Measurements from ENCODE around the gene ARNT2. TPM values are rescaled to one million over a fixed set of nuclear protein-coding genes. Genes with fewer than 3 reads are reported as not detected.

ARNT2 gene
- total RNA-seq, 5 donors from 2014 or later (not counting 1 experiment from before 2014, with no cell fraction given): 0.18 TPM; not detected in 4

- Mint-ChIP-seq H3K27ac (no peak overlapping the region), H3K4me1 (no peaks in the 10 kb centered on the region), H3K4me3 (no peak overlapping the region), H3K9me3 (no peaks in the 10 kb centered on the region), H3K27me3 (peaks cover 2 to 4% of the 10 kb centered on the region in 2 donors), H3K36me3 (no peaks in the 10 kb centered on the region)
- POLR2A ChIA-PET: no interaction called here
- WGBS (ENCODE audit: insufficient coverage): 100% methylated on average over 1 of the region's 3 CpGs
- Histone ChIP-seq H3K9me3 (no peaks in the 10 kb centered on the region), H3K27ac (ENCODE audit: low read length) (no peak overlapping the region), H3K4me3 (ENCODE audit: control insufficient read depth in 1 of 2, extremely low read depth in 1 of 2, low read length in 1 of 2) (no peak overlapping the region), H3K4me1 (ENCODE audit: control insufficient read depth in 1 of 2, extremely low read depth in 1 of 2, insufficient read depth in 2 of 2, low read length in 2 of 2) (no peaks in the 10 kb centered on the region), H3K36me3 (ENCODE audit: control insufficient read depth in 2 of 2, extremely low read depth in 1 of 2, insufficient read depth in 1 of 2, low read length in 1 of 2) (no peaks in the 10 kb centered on the region), H3K27me3 (replicated peaks in 1 of 2; ENCODE audit: control insufficient read depth in 2 of 2, extremely low read depth in 1 of 2, insufficient read depth in 2 of 2, low read length in 1 of 2) (peaks cover 0 to 11% of the 10 kb centered on the region in 2 experiments)
- ATAC-seq (replicated peaks in 1 of 4): no peak
- DNase-seq: no peak
- CTCF ChIA-PET: no interaction called here
Measured at GRCh38 chr15:80629355-80629754, 225.2 kb downstream of the ARNT2 start.

GRCh38 chr15:80630981-80631380, 226.8 kb downstream of the ARNT2 start:
- ATAC-seq (replicated peaks in 1 of 4) (no peak), DNase-seq (no peak)
- POLR2A ChIA-PET: no interaction called here
- Mint-ChIP-seq H3K27ac (no peak overlapping the region), H3K4me1 (no peaks in the 10 kb centered on the region), H3K9me3 (no peaks in the 10 kb centered on the region), H3K27me3 (peaks cover 5 to 7% of the 10 kb centered on the region in 2 donors), H3K4me3 (no peak overlapping the region), H3K36me3 (no peaks in the 10 kb centered on the region)
- CTCF ChIA-PET: interaction anchor here in 1 of 2 donors (0.6 kb wide), 1 partner anchor 121 kb away, joined by 3 read pairs; no protein-coding TSS in a partner anchor
- no peaks in the 10 kb centered on the region for H3K4me1 ChIP-seq (ENCODE audit: control insufficient read depth in 1 of 2, extremely low read depth in 1 of 2, insufficient read depth in 2 of 2, low read length in 2 of 2)
- H3K9me3 ChIP-seq: no peaks in the 10 kb centered on the region
- no CpG with 5 or more reads among the region's 7 CpGs for WGBS (ENCODE audit: insufficient coverage)
- H3K4me3 ChIP-seq (ENCODE audit: control insufficient read depth in 1 of 2, extremely low read depth in 1 of 2, low read length in 1 of 2): no peak overlapping the region
- H3K27ac ChIP-seq (ENCODE audit: low read length): no peak overlapping the region
- no peaks in the 10 kb centered on the region for H3K36me3 ChIP-seq (ENCODE audit: control insufficient read depth in 2 of 2, extremely low read depth in 1 of 2, insufficient read depth in 1 of 2, low read length in 1 of 2)
- peaks cover 0 to 11% of the 10 kb centered on the region in 2 experiments for H3K27me3 ChIP-seq (replicated peaks in 1 of 2; ENCODE audit: control insufficient read depth in 2 of 2, extremely low read depth in 1 of 2, insufficient read depth in 2 of 2, low read length in 1 of 2)

- POLR2A ChIA-PET: no interaction called here
- H3K4me3 ChIP-seq (ENCODE audit: control insufficient read depth in 1 of 2, extremely low read depth in 1 of 2, low read length in 1 of 2): no peak overlapping the region
- H3K4me1 ChIP-seq (ENCODE audit: control insufficient read depth in 1 of 2, extremely low read depth in 1 of 2, insufficient read depth in 2 of 2, low read length in 2 of 2): no peaks in the 10 kb centered on the region
- no peak overlapping the region for H3K27ac Mint-ChIP-seq
- ATAC-seq (replicated peaks in 1 of 4) (no peak), DNase-seq (no peak)
- H3K27ac ChIP-seq (ENCODE audit: low read length): no peak overlapping the region
- no peaks in the 10 kb centered on the region for H3K36me3 Mint-ChIP-seq
- no peaks in the 10 kb centered on the region for H3K4me1 Mint-ChIP-seq
- H3K27me3 Mint-ChIP-seq: peaks cover 4 to 7% of the 10 kb centered on the region in 2 donors
- H3K4me3 Mint-ChIP-seq: no peak overlapping the region
- H3K36me3 ChIP-seq (ENCODE audit: control insufficient read depth in 2 of 2, extremely low read depth in 1 of 2, insufficient read depth in 1 of 2, low read length in 1 of 2): no peaks in the 10 kb centered on the region
- H3K9me3 ChIP-seq: no peaks in the 10 kb centered on the region
- H3K9me3 Mint-ChIP-seq: no peaks in the 10 kb centered on the region
- CTCF ChIA-PET: no interaction called here
- peaks cover 0 to 7% of the 10 kb centered on the region in 2 experiments for H3K27me3 ChIP-seq (replicated peaks in 1 of 2; ENCODE audit: control insufficient read depth in 2 of 2, extremely low read depth in 1 of 2, insufficient read depth in 2 of 2, low read length in 1 of 2)
Measured at GRCh38 chr15:80633221-80633620, 229.0 kb downstream of the ARNT2 start.

GRCh38 chr15:80635953-80636352, 231.8 kb downstream of the ARNT2 start:
- no peaks in the 10 kb centered on the region for H3K36me3 Mint-ChIP-seq
- H3K4me3 ChIP-seq (ENCODE audit: control insufficient read depth in 1 of 2, extremely low read depth in 1 of 2, low read length in 1 of 2): no peak overlapping the region
- 100% methylated on average over 2 of the region's 5 CpGs for WGBS (ENCODE audit: insufficient coverage)
- H3K36me3 ChIP-seq (ENCODE audit: control insufficient read depth in 2 of 2, extremely low read depth in 1 of 2, insufficient read depth in 1 of 2, low read length in 1 of 2): no peaks in the 10 kb centered on the region
- peaks cover 0 to 1% of the 10 kb centered on the region in 2 experiments for H3K27me3 ChIP-seq (replicated peaks in 1 of 2; ENCODE audit: control insufficient read depth in 2 of 2, extremely low read depth in 1 of 2, insufficient read depth in 2 of 2, low read length in 1 of 2)
- CTCF ChIA-PET: no interaction called here
- H3K4me1 ChIP-seq (ENCODE audit: control insufficient read depth in 1 of 2, extremely low read depth in 1 of 2, insufficient read depth in 2 of 2, low read length in 2 of 2): no peaks in the 10 kb centered on the region
- DNase-seq: no peak
- H3K4me1 Mint-ChIP-seq: no peaks in the 10 kb centered on the region
- H3K4me3 Mint-ChIP-seq: no peak overlapping the region
- no peak overlapping the region for H3K27ac ChIP-seq (ENCODE audit: low read length)
- peaks cover 4 to 7% of the 10 kb centered on the region in 2 donors for H3K27me3 Mint-ChIP-seq
- no peaks in the 10 kb centered on the region for H3K9me3 ChIP-seq
- no peaks in the 10 kb centered on the region for H3K9me3 Mint-ChIP-seq
- no peak overlapping the region for H3K27ac Mint-ChIP-seq
- POLR2A ChIA-PET: no interaction called here
- no peak for ATAC-seq (replicated peaks in 1 of 4)

GRCh38 chr15:80636675-80637074, 232.5 kb downstream of the ARNT2 start:
- H3K4me1 ChIP-seq (ENCODE audit: control insufficient read depth in 1 of 2, extremely low read depth in 1 of 2, insufficient read depth in 2 of 2, low read length in 2 of 2): no peaks in the 10 kb centered on the region
- Mint-ChIP-seq H3K4me3 (no peak overlapping the region), H3K9me3 (no peaks in the 10 kb centered on the region), H3K27ac (no peak overlapping the region), H3K27me3 (peaks cover 4 to 7% of the 10 kb centered on the region in 2 donors), H3K36me3 (no peaks in the 10 kb centered on the region), H3K4me1 (no peaks in the 10 kb centered on the region)
- H3K27ac ChIP-seq (ENCODE audit: low read length): no peak overlapping the region
- ChIA-PET CTCF (no interaction called here), POLR2A (no interaction called here)
- H3K9me3 ChIP-seq: no peaks in the 10 kb centered on the region
- WGBS (ENCODE audit: insufficient coverage): 48% methylated on average over 2 of the region's 7 CpGs
- DNase-seq (no peak), ATAC-seq (replicated peaks in 1 of 4) (no peak)
- H3K36me3 ChIP-seq (ENCODE audit: control insufficient read depth in 2 of 2, extremely low read depth in 1 of 2, insufficient read depth in 1 of 2, low read length in 1 of 2): no peaks in the 10 kb centered on the region
- no peak overlapping the region for H3K4me3 ChIP-seq (ENCODE audit: control insufficient read depth in 1 of 2, extremely low read depth in 1 of 2, low read length in 1 of 2)
- H3K27me3 ChIP-seq (replicated peaks in 1 of 2; ENCODE audit: control insufficient read depth in 2 of 2, extremely low read depth in 1 of 2, insufficient read depth in 2 of 2, low read length in 1 of 2): no peaks in the 10 kb centered on the region

- H3K4me3 ChIP-seq (ENCODE audit: control insufficient read depth in 1 of 2, extremely low read depth in 1 of 2, low read length in 1 of 2): no peak overlapping the region
- DNase-seq (no peak), ATAC-seq (replicated peaks in 1 of 4) (no peak)
- H3K36me3 Mint-ChIP-seq: no peaks in the 10 kb centered on the region
- no peaks in the 10 kb centered on the region for H3K4me1 ChIP-seq (ENCODE audit: control insufficient read depth in 1 of 2, extremely low read depth in 1 of 2, insufficient read depth in 2 of 2, low read length in 2 of 2)
- no peak overlapping the region for H3K27ac Mint-ChIP-seq
- ChIA-PET POLR2A (no interaction called here), CTCF (no interaction called here)
- H3K27ac ChIP-seq (ENCODE audit: low read length): no peak overlapping the region
- no peaks in the 10 kb centered on the region for H3K36me3 ChIP-seq (ENCODE audit: control insufficient read depth in 2 of 2, extremely low read depth in 1 of 2, insufficient read depth in 1 of 2, low read length in 1 of 2)
- H3K9me3 ChIP-seq: no peaks in the 10 kb centered on the region
- no CpG with 5 or more reads among the region's 3 CpGs for WGBS (ENCODE audit: insufficient coverage)
- no peak overlapping the region for H3K4me3 Mint-ChIP-seq
- peaks cover 4 to 10% of the 10 kb centered on the region in 2 donors for H3K27me3 Mint-ChIP-seq
- H3K9me3 Mint-ChIP-seq: no peaks in the 10 kb centered on the region
- H3K27me3 ChIP-seq (replicated peaks in 1 of 2; ENCODE audit: control insufficient read depth in 2 of 2, extremely low read depth in 1 of 2, insufficient read depth in 2 of 2, low read length in 1 of 2): no peaks in the 10 kb centered on the region
- H3K4me1 Mint-ChIP-seq: no peaks in the 10 kb centered on the region
Measured at GRCh38 chr15:80637747-80638146, 233.6 kb downstream of the ARNT2 start.

- H3K9me3 Mint-ChIP-seq: no peaks in the 10 kb centered on the region
- no peak overlapping the region for H3K27ac ChIP-seq (ENCODE audit: low read length)
- H3K27me3 Mint-ChIP-seq: peaks cover 8 to 12% of the 10 kb centered on the region in 2 donors
- no peaks in the 10 kb centered on the region for H3K36me3 ChIP-seq (ENCODE audit: control insufficient read depth in 2 of 2, extremely low read depth in 1 of 2, insufficient read depth in 1 of 2, low read length in 1 of 2)
- no peaks in the 10 kb centered on the region for H3K4me1 Mint-ChIP-seq
- H3K4me3 ChIP-seq (ENCODE audit: control insufficient read depth in 1 of 2, extremely low read depth in 1 of 2, low read length in 1 of 2): no peak overlapping the region
- no peaks in the 10 kb centered on the region for H3K36me3 Mint-ChIP-seq
- no peak overlapping the region for H3K4me3 Mint-ChIP-seq
- no peak for DNase-seq
- no peaks in the 10 kb centered on the region for H3K4me1 ChIP-seq (ENCODE audit: control insufficient read depth in 1 of 2, extremely low read depth in 1 of 2, insufficient read depth in 2 of 2, low read length in 2 of 2)
- H3K9me3 ChIP-seq: no peaks in the 10 kb centered on the region
- 70% methylated on average over 2 of the region's 3 CpGs for WGBS (ENCODE audit: insufficient coverage)
- POLR2A ChIA-PET: no interaction called here
- peaks cover 0 to 5% of the 10 kb centered on the region in 2 experiments for H3K27me3 ChIP-seq (replicated peaks in 1 of 2; ENCODE audit: control insufficient read depth in 2 of 2, extremely low read depth in 1 of 2, insufficient read depth in 2 of 2, low read length in 1 of 2)
- CTCF ChIA-PET: no interaction called here
- no peak for ATAC-seq (replicated peaks in 1 of 4)
- H3K27ac Mint-ChIP-seq: no peak overlapping the region
Measured at GRCh38 chr15:80638553-80639167, 234.5 kb downstream of the ARNT2 start.
